ENCODE results near the gene LSM14A. TPM values are rescaled to one million over a fixed set of nuclear protein-coding genes. Genes with fewer than 3 reads are reported as not detected.

The LSM14A gene
- total RNA-seq, 1 experiment from 2014 or later = 161 TPM

DNA sequence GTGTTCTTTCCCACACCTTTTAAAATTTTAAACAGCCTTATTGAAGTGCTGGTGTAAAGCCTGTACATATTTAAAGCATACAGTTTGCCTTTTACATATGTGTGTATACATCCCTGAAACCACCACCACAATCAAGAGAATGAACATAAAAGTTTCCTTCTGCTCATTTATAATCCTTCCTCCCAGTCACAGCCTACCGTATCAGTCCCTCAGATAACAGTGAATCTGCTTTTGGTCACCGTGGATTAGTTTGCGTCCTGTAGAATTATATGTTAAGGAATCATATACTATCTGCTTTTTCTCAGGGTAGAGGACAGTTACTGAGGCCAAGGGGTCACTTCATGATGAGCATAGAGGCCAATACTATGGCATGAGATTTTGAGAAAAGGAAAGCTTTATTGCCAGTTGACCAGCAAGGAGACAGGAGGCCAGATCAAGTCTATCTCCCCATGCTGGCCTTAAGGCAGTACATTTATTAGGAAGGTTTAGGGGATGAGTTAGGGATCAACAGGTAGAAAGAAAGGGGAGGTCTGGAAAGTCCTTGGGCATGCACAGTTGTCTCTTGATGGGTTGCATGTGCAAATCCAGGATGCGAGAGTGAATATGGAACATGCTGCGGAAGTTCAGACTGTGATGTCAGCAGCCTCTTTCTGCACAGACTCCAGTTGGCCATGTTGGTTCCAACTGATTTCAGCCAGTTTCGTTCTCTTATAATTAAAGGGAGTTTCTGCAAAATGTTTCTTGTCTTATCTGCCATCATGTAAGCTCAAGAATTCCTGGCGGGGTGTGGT is 36.3 kb upstream of the LSM14A start (continued):
- TF ChIP-seq, protein P1, sequence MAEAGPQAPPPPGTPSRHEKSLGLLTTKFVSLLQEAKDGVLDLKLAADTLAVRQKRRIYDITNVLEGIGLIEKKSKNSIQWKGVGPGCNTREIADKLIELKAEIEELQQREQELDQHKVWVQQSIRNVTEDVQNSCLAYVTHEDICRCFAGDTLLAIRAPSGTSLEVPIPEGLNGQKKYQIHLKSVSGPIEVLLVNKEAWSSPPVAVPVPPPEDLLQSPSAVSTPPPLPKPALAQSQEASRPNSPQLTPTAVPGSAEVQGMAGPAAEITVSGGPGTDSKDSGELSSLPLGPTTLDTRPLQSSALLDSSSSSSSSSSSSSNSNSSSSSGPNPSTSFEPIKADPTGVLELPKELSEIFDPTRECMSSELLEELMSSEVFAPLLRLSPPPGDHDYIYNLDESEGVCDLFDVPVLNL (CRISPR knock-in tag; IDR thresholded peaks at IDR 0.05; ENCODE audit: borderline replicate concordance, low read depth) = no peak
- TF ChIP-seq EMX1 (CRISPR knock-in tag; IDR thresholded peaks at IDR 0.05) (no peak), ATF3 (CRISPR knock-in tag; conservative IDR thresholded peaks at IDR 0.05) (no peak), NR1H2 (CRISPR knock-in tag; IDR thresholded peaks at IDR 0.05) (no peak), JAZF1 (CRISPR knock-in tag; IDR thresholded peaks at IDR 0.05) (no peak), SMAD4 (CRISPR knock-in tag; IDR thresholded peaks at IDR 0.05) (no peak), MXD4 (CRISPR knock-in tag; IDR thresholded peaks at IDR 0.05; ENCODE audit: borderline replicate concordance) (no peak), ZNF138 (CRISPR knock-in tag; conservative IDR thresholded peaks at IDR 0.05) (no peak), CBFB (CRISPR knock-in tag; IDR thresholded peaks at IDR 0.05; ENCODE audit: low read depth) (no peak)
- TF ChIP-seq, protein P2, sequence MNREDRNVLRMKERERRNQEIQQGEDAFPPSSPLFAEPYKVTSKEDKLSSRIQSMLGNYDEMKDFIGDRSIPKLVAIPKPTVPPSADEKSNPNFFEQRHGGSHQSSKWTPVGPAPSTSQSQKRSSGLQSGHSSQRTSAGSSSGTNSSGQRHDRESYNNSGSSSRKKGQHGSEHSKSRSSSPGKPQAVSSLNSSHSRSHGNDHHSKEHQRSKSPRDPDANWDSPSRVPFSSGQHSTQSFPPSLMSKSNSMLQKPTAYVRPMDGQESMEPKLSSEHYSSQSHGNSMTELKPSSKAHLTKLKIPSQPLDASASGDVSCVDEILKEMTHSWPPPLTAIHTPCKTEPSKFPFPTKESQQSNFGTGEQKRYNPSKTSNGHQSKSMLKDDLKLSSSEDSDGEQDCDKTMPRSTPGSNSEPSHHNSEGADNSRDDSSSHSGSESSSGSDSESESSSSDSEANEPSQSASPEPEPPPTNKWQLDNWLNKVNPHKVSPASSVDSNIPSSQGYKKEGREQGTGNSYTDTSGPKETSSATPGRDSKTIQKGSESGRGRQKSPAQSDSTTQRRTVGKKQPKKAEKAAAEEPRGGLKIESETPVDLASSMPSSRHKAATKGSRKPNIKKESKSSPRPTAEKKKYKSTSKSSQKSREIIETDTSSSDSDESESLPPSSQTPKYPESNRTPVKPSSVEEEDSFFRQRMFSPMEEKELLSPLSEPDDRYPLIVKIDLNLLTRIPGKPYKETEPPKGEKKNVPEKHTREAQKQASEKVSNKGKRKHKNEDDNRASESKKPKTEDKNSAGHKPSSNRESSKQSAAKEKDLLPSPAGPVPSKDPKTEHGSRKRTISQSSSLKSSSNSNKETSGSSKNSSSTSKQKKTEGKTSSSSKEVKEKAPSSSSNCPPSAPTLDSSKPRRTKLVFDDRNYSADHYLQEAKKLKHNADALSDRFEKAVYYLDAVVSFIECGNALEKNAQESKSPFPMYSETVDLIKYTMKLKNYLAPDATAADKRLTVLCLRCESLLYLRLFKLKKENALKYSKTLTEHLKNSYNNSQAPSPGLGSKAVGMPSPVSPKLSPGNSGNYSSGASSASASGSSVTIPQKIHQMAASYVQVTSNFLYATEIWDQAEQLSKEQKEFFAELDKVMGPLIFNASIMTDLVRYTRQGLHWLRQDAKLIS (CRISPR knock-in tag; IDR thresholded peaks at IDR 0.05; ENCODE audit: borderline replicate concordance) = no peak
- TF ChIP-seq, protein P3, sequence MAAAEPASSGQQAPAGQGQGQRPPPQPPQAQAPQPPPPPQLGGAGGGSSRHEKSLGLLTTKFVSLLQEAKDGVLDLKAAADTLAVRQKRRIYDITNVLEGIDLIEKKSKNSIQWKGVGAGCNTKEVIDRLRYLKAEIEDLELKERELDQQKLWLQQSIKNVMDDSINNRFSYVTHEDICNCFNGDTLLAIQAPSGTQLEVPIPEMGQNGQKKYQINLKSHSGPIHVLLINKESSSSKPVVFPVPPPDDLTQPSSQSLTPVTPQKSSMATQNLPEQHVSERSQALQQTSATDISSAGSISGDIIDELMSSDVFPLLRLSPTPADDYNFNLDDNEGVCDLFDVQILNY (CRISPR knock-in tag; IDR thresholded peaks at IDR 0.05) = no peak
- TF ChIP-seq, protein P4, sequence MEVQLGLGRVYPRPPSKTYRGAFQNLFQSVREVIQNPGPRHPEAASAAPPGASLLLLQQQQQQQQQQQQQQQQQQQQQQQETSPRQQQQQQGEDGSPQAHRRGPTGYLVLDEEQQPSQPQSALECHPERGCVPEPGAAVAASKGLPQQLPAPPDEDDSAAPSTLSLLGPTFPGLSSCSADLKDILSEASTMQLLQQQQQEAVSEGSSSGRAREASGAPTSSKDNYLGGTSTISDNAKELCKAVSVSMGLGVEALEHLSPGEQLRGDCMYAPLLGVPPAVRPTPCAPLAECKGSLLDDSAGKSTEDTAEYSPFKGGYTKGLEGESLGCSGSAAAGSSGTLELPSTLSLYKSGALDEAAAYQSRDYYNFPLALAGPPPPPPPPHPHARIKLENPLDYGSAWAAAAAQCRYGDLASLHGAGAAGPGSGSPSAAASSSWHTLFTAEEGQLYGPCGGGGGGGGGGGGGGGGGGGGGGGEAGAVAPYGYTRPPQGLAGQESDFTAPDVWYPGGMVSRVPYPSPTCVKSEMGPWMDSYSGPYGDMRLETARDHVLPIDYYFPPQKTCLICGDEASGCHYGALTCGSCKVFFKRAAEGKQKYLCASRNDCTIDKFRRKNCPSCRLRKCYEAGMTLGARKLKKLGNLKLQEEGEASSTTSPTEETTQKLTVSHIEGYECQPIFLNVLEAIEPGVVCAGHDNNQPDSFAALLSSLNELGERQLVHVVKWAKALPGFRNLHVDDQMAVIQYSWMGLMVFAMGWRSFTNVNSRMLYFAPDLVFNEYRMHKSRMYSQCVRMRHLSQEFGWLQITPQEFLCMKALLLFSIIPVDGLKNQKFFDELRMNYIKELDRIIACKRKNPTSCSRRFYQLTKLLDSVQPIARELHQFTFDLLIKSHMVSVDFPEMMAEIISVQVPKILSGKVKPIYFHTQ (CRISPR knock-in tag; IDR thresholded peaks at IDR 0.05) = no peak

DNA sequence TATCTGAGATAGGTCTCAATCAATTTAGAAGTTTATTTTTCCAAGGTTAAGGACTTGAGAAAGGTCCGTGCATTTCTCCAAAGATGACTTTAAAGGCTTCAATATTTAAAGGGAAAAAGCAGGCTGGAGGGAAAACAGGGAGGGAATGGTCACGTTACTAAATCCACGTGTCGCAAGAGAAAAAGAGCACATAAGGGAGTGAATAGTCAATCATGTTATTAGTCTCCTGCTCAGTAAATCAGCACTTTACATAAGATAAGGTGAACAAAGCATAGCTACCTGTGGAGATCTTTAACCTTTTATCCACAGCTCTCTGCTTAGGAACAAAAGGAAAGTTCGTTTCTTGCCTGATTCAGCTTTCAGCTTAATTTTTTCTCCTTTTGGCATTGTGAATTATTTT is 31.3 kb upstream of the LSM14A start:
- Mint-ChIP-seq H3K27me3 (ENCODE audit: low read depth) (0 out of 2 replicates have a peak, but pooled peaks cover 2% of the 10 kb centered on the region), H3K27ac (no peak overlapping the region), H3K36me3 (peaks cover 4% of the 10 kb centered on the region; the same call in 1 of the 2 replicates), H3K4me1 (peaks cover 10% of the 10 kb centered on the region; the same call in 1 of the 2 replicates), H3K4me3 (no peak overlapping the region), H3K9me3 (peaks cover 10% of the 10 kb centered on the region)
- ATAC-seq (no peak), DNase-seq (ENCODE audit: low spot score) (no peak)
- CTCF ChIA-PET = interaction anchor here (0.6 to 3.9 kb wide), 2 partner anchors 45 to 1562 kb away, joined by 3 to 11 read pairs; no protein-coding TSS in a partner anchor
- POLR2A ChIA-PET = no interaction called here
- no peak for TF ChIP-seq OVOL2 (CRISPR knock-in tag; IDR thresholded peaks at IDR 0.05; ENCODE audit: borderline replicate concordance)
- no peak for TF ChIP-seq ERG (CRISPR knock-in tag; IDR thresholded peaks at IDR 0.05)
- no peak for TF ChIP-seq ZBTB21 (CRISPR knock-in tag; IDR thresholded peaks at IDR 0.05; ENCODE audit: borderline replicate concordance)
- TF ChIP-seq, protein P5, sequence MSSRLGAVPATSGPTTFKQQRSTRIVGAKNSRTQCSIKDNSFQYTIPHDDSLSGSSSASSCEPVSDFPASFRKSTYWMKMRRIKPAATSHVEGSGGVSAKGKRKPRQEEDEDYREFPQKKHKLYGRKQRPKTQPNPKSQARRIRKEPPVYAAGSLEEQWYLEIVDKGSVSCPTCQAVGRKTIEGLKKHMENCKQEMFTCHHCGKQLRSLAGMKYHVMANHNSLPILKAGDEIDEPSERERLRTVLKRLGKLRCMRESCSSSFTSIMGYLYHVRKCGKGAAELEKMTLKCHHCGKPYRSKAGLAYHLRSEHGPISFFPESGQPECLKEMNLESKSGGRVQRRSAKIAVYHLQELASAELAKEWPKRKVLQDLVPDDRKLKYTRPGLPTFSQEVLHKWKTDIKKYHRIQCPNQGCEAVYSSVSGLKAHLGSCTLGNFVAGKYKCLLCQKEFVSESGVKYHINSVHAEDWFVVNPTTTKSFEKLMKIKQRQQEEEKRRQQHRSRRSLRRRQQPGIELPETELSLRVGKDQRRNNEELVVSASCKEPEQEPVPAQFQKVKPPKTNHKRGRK (CRISPR knock-in tag; IDR thresholded peaks at IDR 0.05; ENCODE audit: borderline replicate concordance) = no peak
- TF ChIP-seq E2F1 (CRISPR knock-in tag; IDR thresholded peaks at IDR 0.05) = no peak
- no peak; the same call in 1 of the 2 replicates for TF ChIP-seq USF2 (CRISPR knock-in tag; IDR thresholded peaks at IDR 0.05)
- TF ChIP-seq ZNF317 (CRISPR knock-in tag; IDR thresholded peaks at IDR 0.05; ENCODE audit: borderline replicate concordance, low read depth) = no peak
- no peak for TF ChIP-seq CBFB (CRISPR knock-in tag; IDR thresholded peaks at IDR 0.05; ENCODE audit: low read depth)
